Fibroblast of lung (primary cell): ENCODE data around the gene ART1.

Experiments
- CTCF ChIP-seq, 2 donors: IDR thresholded peaks in 1 of 2; conservative IDR thresholded peaks in 1 of 2; 1 replicate in 1 of 2; 2 replicates in 1 of 2; pipeline ENCODE4 v1.5.1; 2011 to 2012; ENCODE audit warnings: low read length in 2 of 2, control low read depth in 1 of 2, inconsistent platforms in 1 of 2, low read depth in 1 of 2, mild to moderate bottlenecking in 1 of 2
- EZH2 ChIP-seq: IDR thresholded peaks from 2 replicates; pipeline ENCODE4 v1.5.1; 2012; ENCODE audit warnings: low read length, control low read depth, mild to moderate bottlenecking; ENCODE audit errors: missing control alignments

DNA sequence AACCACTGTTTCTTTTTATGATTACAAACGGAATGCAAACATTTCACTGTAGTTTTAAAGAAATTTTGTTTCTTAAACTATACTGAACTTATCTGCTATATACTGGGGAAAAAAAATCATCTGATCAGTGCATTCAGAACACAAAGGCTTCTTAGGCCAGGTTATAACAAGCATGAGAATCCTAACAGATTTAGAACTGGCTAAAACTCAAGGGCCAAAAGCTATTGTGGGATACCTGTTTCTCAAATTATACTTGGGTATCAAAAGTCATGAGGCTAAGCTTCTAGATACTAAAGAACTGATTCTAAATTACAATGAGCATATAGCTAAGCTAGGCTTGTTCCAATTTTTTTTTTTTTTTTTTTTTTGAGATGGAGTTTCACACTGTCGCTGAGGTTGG lies 56.0 kb downstream of the ART1 start:
- no peak for TF ChIP-seq CTCF (conservative IDR thresholded peaks at IDR 0.05 in 1 of 2, IDR thresholded peaks at IDR 0.05 in 1 of 2; ENCODE audit: low read depth in 1 of 2, low read length in 2 of 2)
- no peak for TF ChIP-seq EZH2
